Suprapubic skin (tissue), 4 donors: Measurements from ENCODE around the gene LAPTM5.

Experiments used
- EP300 ChIP-seq: sonication (generic); formaldehyde crosslinking; IDR thresholded peaks from one replicate; pipeline ENCODE4 v1.6.1; 2017; ENCODE audit warnings: antibody characterized with exemption
- POLR2AphosphoS5 ChIP-seq, 3 donors: sonication (generic); formaldehyde crosslinking; IDR thresholded peaks; one replicate each; pipeline ENCODE4 v1.6.1; 2017; ENCODE audit warnings: antibody characterized with exemption in 3 of 3
- TF ChIP-seq, protein P1 (sequence below), 2 donors: fragments of 200-600 bp in 1 of 2; fragments of 450-650 bp in 1 of 2; sonication (generic) in 1 of 2; IDR thresholded peaks; one replicate each; pipeline ENCODE4 v1.5.1; 2016 to 2019; ENCODE audit warnings: antibody characterized with exemption in 2 of 2, mild to moderate bottlenecking in 1 of 2, moderate library complexity in 1 of 2

DNA sequence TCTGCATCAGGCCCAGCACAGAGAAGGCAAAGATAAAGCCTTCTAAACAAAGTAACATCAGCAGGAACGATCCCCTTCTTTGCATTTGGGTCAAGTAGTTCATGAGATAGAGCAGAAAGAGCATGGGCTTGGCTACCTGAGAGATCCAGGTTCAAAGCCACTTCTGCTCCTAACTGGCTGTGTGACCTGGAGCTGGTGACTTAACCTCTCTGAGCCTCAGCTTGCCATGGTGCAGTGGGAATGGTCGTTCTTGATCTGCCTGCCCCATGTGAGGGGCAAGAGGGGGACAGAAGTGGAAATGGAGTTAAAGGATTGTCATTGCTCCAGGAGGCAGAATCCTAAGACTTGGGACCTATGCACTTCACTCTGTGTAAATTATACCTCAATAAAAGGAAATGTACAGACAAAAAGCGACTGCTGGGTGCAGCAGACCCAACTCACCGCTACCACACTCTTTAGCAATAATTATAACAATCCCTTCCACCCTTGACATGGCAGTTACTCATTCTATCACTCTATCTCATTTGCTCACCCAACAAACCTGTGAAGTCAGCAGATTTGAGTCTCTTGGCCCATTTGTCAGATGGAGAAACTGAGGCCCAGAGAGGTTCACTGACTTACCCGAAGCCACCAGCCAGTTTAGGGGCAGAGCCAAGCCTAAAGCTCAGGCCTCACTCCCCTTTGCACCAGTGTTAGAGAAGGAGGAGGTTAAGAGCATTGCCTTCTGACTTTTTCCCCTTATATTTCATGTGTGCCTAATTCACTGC is 32.7 kb downstream of the LAPTM5 start:
- TF ChIP-seq EP300 (no peak), POLR2AphosphoS5 (IDR thresholded peaks at IDR 0.05) (no peak)
- TF ChIP-seq, protein P1, sequence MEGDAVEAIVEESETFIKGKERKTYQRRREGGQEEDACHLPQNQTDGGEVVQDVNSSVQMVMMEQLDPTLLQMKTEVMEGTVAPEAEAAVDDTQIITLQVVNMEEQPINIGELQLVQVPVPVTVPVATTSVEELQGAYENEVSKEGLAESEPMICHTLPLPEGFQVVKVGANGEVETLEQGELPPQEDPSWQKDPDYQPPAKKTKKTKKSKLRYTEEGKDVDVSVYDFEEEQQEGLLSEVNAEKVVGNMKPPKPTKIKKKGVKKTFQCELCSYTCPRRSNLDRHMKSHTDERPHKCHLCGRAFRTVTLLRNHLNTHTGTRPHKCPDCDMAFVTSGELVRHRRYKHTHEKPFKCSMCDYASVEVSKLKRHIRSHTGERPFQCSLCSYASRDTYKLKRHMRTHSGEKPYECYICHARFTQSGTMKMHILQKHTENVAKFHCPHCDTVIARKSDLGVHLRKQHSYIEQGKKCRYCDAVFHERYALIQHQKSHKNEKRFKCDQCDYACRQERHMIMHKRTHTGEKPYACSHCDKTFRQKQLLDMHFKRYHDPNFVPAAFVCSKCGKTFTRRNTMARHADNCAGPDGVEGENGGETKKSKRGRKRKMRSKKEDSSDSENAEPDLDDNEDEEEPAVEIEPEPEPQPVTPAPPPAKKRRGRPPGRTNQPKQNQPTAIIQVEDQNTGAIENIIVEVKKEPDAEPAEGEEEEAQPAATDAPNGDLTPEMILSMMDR (IDR thresholded peaks at IDR 0.05) = no peak
